Measurements from ENCODE around the gene SSR4.

DNA sequence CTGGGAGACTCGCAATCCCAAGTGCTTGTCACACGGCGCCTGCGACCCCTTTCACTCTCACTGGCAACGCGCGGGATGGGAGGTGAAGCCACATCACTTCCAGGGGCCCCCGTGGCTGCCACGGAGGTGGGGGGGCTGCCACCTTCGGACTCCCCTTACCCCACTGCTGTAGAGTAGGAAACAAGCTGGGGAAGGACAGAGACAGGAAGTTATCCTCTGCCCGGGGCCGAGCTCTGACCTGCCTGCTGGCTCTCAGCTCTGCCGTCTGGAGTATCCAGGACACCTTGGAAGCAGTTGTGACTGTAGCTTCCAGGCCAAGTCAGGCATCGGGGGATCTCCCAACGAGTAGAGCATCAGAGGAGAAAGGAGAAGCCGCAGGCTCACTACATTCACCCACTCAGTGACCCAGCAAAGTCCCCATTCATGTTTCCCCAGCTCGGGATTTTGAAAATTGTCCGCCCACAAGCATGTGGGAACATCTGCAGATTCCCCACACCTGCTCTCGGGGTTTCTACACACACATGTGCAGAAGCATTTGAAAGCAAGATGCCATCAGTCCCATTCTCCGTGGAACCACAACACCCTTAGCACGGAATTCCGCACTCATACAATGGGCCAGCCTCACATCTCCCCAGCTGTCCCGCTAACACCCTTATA lies 25.0 kb downstream of the SSR4 start:
- TF ChIP-seq, protein P1, sequence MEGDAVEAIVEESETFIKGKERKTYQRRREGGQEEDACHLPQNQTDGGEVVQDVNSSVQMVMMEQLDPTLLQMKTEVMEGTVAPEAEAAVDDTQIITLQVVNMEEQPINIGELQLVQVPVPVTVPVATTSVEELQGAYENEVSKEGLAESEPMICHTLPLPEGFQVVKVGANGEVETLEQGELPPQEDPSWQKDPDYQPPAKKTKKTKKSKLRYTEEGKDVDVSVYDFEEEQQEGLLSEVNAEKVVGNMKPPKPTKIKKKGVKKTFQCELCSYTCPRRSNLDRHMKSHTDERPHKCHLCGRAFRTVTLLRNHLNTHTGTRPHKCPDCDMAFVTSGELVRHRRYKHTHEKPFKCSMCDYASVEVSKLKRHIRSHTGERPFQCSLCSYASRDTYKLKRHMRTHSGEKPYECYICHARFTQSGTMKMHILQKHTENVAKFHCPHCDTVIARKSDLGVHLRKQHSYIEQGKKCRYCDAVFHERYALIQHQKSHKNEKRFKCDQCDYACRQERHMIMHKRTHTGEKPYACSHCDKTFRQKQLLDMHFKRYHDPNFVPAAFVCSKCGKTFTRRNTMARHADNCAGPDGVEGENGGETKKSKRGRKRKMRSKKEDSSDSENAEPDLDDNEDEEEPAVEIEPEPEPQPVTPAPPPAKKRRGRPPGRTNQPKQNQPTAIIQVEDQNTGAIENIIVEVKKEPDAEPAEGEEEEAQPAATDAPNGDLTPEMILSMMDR (IDR thresholded peaks at IDR 0.05; ENCODE audit: low read depth, low read length, missing input control): no peak
- TF ChIP-seq HNF4A (conservative IDR thresholded peaks at IDR 0.05) (no peak), GABPA (IDR thresholded peaks at IDR 0.05 in 1 of 2, conservative IDR thresholded peaks at IDR 0.05 in 1 of 2) (no peak), FOXA1 (IDR thresholded peaks at IDR 0.05) (no peak), YY1 (IDR thresholded peaks at IDR 0.05) (no peak), EGR1 (IDR thresholded peaks at IDR 0.05; ENCODE audit: low read depth in 2 of 2) (no peak), SP1 (IDR thresholded peaks at IDR 0.05) (no peak), RAD21 (IDR thresholded peaks at IDR 0.05) (no peak), TAF1 (conservative IDR thresholded peaks at IDR 0.05) (no peak), RXRA (IDR thresholded peaks at IDR 0.05) (no peak)
- TF ChIP-seq, protein P2, sequence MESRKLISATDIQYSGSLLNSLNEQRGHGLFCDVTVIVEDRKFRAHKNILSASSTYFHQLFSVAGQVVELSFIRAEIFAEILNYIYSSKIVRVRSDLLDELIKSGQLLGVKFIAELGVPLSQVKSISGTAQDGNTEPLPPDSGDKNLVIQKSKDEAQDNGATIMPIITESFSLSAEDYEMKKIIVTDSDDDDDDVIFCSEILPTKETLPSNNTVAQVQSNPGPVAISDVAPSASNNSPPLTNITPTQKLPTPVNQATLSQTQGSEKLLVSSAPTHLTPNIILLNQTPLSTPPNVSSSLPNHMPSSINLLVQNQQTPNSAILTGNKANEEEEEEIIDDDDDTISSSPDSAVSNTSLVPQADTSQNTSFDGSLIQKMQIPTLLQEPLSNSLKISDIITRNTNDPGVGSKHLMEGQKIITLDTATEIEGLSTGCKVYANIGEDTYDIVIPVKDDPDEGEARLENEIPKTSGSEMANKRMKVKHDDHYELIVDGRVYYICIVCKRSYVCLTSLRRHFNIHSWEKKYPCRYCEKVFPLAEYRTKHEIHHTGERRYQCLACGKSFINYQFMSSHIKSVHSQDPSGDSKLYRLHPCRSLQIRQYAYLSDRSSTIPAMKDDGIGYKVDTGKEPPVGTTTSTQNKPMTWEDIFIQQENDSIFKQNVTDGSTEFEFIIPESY (IDR thresholded peaks at IDR 0.05): no peak
- TF ChIP-seq, protein P3, sequence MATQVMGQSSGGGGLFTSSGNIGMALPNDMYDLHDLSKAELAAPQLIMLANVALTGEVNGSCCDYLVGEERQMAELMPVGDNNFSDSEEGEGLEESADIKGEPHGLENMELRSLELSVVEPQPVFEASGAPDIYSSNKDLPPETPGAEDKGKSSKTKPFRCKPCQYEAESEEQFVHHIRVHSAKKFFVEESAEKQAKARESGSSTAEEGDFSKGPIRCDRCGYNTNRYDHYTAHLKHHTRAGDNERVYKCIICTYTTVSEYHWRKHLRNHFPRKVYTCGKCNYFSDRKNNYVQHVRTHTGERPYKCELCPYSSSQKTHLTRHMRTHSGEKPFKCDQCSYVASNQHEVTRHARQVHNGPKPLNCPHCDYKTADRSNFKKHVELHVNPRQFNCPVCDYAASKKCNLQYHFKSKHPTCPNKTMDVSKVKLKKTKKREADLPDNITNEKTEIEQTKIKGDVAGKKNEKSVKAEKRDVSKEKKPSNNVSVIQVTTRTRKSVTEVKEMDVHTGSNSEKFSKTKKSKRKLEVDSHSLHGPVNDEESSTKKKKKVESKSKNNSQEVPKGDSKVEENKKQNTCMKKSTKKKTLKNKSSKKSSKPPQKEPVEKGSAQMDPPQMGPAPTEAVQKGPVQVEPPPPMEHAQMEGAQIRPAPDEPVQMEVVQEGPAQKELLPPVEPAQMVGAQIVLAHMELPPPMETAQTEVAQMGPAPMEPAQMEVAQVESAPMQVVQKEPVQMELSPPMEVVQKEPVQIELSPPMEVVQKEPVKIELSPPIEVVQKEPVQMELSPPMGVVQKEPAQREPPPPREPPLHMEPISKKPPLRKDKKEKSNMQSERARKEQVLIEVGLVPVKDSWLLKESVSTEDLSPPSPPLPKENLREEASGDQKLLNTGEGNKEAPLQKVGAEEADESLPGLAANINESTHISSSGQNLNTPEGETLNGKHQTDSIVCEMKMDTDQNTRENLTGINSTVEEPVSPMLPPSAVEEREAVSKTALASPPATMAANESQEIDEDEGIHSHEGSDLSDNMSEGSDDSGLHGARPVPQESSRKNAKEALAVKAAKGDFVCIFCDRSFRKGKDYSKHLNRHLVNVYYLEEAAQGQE (IDR thresholded peaks at IDR 0.05): no peak
- TF ChIP-seq, protein P4, sequence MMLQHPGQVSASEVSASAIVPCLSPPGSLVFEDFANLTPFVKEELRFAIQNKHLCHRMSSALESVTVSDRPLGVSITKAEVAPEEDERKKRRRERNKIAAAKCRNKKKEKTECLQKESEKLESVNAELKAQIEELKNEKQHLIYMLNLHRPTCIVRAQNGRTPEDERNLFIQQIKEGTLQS (IDR thresholded peaks at IDR 0.05): no peak
- TF ChIP-seq, protein P5, sequence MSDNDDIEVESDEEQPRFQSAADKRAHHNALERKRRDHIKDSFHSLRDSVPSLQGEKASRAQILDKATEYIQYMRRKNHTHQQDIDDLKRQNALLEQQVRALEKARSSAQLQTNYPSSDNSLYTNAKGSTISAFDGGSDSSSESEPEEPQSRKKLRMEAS (IDR thresholded peaks at IDR 0.05): no peak

Measured in liver (tissue), 3 donors.